HS-5 (cell line): ENCODE measurements around the gene CCNI2.
A peak's percentile ranks its signal among the peaks of the same experiment; 100 is the strongest.

Experiments used
- DNase-seq: peaks from one replicate; pipeline ENCODE4 v3.0.0-alpha.2; 2012; ENCODE audit warnings: low read depth

Gene CCNI2

DNA sequence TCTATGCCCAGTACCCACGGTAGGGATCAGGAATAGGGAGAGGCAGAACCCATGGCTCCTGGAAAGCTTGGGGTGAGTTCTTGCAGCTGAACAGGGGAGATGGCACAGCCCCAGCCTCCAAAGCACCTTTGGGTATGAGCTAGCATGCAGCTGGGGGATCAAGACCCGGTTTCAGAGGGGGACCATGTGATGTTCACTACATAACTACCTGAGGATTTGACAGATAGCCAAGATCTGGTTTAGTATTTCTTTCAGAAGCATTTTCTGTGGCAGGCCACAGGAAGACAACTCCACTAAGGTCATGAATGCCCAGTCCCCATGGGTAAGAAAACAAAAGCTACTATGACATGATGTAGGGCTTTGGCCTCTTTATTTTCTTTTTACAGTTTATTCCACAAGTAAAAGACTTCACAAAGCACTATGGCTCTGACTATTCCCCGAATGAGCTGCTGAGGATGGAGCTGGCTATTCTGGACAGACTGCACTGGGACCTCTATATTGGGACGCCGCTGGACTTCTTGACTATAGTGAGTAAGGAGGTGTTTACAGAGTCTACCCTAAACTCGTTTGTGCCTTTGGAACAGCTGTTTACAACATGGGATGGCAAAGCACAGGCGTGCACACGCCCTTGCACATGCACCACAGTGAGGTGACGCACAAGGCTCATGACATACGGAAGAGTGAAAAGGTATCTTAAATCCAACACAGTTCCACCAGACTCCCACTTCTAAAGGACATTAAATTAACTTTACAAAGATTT lies 3.4 kb downstream of the CCNI2 start:
- DNase-seq: no peak

DNA sequence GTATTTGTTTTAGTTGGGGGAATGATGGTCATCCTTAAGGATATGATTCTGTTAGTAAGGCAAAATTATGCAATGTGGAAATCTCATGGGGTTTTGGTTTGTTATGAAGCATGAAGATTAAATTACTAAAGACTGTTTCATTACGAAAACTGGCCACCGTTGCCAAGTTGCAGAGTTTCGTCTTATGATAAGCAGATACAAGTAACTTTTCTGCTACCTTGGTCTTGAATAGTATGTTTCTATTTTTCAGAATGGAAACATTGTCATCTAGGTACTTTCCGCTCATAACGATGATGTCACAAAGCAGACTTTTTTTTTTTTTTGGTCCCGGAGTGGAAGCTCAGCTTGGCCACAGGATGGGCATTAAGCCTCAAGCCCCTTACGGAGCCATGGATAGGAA lies 4.2 kb downstream of the CCNI2 start:
- peak; percentile 56 for DNase-seq

DNA sequence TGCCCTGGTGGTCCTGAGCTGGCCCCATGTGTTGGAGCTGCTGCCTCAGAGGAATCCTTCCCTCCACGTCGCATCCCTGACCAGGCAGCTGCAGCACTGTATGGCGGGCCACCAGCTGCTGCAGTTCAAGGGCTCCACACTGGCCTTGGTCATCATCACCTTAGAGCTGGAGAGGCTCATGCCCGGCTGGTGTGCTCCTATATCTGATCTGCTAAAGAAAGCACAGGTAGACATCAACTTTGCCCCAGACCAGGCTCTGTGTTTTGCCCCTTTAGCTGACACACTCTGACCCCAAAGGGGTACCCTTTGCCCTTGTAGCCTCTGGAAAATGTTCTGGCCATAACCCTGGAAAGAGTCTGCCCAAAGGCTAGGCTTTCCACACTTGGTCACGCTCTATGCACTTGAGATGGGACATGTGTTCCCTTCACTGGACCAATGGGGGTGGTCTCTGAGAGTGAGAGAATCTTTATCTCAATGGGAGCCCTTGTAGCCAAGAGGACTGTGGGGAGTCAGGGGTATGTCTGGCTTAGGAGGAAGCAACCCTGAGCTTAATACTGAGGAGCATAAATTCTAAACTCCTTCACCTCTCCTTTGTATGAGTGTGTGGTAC lies 4.8 kb downstream of the CCNI2 start:
- DNase-seq: no peak

DNA sequence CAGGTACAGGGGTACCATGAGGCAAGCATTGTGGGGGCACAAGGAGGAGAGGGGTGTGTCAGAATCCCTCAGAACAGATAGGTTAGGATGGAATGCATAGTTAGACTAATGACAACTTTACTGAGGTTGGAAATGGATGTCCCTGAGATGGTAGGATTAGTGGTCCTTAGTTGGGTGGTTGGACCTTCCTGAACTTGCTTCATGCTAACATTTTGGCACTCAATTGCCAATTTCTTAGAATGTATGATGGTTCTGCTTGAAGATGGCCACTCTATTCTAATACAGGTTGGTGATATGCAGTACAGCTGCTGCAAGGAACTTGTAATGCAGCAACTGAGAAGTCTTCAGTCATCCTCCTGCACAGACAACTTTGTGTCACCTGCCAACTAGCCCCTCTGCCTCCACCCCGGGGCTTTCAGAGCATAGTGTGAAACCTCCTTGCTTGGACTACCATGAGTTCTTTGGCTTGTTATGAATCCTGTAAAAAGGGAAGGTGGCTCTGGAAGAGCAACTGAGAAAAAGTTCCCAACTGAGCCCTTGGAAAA lies 5.4 kb downstream of the CCNI2 start:
- no peak for DNase-seq

DNA sequence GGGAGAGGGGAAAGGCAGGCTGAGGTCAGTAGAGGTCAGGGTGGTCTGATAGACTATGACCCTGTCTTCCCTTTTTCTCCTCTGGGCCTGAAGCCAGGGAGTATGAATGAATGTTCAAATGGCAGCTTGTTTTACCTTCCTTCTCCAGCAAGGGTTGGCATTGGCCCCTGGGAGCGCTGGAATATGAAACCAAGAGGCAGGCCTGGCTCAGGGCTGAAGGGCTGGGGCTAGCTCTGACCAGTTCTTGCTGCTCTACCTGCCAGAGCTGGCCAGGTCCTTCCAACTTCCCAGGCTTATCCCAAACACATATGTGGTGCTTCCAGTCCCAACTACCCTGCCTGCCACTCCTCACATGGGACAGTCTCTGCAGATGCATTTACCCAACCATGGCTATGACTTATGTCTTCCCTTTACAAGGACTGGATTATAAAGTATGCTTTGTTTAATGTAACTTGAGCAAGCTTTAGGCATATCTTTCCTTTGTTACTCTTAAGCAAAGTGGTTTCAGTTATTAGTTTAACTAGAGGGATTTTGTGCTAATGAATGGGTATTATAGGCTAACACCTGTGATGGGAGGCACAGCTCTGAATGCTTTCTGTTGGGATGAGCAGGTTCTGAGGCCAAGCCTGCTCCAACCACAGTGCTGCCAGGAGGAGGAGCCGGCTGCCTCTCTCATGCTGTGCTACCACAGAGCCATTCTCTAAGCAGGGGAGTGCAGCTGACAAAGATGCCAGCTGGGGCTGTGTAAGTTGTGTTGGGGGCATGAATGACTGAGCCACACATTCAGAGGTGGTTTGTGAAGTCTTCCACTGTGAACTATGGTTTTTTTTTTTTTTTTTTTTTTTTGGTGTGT lies 6.1 kb downstream of the CCNI2 start:
- no peak for DNase-seq

DNA sequence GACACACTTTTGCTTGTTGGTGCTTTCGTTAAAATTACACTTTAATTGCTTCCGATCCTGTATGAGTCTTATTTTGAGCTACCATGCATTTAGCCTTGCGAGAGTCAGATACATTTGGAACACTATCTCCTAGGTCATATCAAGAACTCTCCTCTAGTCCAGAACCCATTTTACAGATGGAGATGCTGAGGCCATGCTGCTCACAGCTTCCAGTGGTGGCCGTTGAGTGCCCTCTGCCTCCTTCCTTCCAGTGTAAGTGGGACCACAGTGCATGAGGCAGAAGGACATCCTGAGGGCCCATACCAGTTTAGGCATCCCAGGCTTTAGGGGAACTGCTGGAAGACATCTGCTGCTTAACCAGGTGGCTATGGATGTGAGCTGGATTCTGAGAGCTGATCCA lies 6.9 kb downstream of the CCNI2 start:
- no peak for DNase-seq

DNA sequence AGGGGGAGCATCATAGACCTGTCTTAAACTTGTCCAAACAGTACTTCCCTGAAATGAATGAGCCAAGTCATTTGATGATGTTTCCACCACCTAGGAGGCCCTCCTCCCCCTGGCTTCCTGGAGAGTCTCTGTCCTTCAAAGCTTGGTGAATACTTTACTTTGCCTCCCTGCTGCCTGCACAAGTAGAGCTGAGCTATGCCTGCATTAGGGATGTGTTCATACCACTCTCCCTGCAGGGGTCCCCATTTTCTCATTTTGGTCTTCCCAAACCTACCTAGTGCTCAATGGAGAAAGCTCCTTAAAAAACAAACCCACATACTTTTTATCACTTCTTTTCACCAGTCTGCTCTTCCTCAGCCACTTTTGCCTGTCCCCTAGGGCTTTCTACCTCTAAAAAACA lies 7.7 kb downstream of the CCNI2 start:
- DNase-seq: no peak

DNA sequence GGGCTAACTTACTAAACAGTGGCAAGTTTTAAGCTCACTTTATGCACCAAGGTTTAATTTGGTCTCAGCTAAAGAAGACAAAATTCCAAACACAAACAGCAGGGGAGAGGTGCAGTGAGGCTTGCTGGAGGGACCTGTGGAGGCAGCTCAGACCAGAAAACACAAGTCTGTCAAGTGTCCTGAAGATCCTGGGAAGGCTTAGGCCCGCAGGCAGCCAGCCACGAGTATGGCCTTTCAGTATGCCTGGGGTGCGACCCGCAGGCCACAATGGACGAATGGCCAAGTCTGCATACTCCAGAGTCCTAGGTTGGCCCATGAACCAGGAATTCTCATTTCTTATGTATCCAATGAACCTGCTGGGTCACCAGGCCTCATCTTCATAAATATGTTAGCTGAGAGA lies 9.3 kb downstream of the CCNI2 start:
- DNase-seq: no peak

DNA sequence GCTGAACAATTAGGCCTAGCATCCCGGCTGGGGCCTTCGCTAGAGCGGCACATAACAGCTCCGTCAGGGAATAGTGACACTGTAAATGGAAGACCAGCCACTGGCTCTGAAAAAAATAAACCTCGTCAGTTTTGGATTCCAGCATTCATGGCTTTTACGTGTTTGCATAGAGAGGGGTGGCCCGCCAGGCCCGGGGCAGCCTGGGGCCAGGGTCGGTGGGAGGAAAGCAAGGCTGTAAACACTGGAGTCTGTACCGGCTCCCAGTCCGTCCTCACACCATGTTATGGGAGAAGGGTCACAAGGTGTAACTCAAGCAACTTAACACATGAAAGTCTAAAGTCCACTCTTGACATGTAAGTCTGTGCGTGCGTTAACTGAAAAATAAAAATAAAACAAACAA lies 11.2 kb downstream of the CCNI2 start:
- DNase-seq: no peak

DNA sequence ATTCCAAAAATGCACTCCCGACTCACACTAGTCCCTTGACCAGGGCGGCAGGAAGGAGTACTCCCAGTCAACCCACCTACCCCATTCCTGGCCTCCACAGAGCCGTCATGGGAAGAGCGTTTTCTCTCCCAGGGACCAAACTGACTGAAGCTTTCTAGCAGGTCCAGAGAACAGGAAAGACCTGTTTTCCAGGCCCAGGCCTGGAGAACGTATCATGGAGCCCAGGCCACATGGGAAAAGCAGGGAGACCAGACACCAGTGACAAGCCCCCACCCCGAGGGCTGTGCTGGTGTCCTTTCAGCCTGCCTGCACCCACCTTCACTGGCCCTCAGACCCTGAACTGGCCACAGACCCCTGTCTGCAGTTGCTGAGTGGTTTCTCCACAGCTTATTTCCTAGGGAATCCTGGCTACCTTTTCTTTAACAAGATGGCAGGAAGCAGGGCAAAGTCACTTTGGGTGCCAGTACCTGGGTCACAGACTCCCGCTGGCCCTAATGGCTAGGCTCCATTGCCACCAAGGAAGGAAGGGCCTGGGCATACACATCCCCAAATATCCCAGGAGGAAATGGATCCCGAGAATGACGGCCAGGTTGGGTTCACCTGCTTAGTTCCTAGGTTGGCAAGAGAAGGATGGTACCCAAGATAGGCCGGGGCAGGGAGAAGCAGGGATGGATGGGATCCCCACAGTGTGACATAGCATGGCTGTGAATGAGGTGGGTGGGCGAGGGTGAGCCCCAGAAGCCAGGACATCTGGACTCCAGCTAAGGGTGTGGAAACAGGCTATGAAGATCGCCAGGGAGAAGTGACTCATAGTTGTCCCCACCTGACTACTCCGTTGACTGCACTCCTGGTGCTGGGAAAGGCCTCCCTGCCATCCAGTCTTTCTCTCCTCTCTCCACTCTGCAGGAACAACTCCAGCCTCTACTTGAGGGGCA lies 12.2 kb downstream of the CCNI2 start:
- no peak for DNase-seq

DNA sequence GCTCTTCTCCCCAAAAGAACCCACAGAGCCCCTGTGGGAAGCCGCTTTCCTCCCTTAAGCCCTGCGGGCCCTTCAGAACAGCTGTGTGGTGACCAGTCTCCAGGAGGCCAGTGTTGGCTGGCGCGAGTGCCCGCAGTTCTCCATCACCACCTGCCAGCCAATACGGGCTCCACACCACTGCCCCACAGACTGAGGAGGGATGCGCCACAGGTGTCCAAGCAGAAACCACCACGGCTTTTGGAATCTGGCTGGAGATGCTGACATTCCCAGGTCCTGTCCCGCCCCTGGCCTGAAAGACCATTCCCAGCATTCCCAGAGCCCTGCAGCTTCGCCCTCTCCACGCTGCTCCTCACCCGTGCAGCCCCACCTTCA lies 12.8 kb downstream of the CCNI2 start:
- no peak for DNase-seq

DNA sequence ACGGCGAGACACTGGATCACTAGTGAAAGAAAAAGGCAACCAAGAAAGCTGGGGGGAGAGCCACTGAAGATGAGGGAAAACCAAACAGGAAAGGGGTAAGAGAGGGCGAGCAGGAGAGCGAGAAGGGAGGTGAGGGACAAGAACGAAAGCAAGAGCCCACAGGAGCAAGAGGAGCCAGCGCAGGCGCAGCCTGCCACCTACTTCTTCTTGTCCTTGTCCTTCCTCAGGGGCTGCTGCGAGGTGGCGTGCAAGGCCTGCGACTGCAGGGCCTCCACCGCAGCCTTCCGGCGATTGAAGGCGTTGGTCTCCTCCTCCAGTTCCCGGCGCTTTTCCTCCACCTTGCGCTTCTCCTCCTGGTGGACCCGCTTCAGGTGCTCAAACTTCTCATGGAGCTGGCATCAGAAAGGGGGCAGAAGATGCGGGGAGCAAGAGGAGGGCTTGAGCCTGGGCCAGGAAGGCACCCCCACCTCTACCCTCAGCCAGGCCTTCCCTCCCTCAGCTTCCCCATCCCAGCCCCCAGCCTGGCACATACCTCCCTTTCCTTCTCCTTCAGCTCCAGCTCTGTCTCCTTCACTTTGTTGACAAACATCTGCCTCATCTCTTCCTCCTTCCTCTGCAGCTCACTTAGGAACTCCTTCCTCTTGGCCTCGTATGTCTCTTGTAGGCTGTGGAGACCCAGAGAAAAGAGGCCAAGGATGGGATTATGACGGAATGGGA lies 13.5 kb downstream of the CCNI2 start:
- no peak for DNase-seq

DNA sequence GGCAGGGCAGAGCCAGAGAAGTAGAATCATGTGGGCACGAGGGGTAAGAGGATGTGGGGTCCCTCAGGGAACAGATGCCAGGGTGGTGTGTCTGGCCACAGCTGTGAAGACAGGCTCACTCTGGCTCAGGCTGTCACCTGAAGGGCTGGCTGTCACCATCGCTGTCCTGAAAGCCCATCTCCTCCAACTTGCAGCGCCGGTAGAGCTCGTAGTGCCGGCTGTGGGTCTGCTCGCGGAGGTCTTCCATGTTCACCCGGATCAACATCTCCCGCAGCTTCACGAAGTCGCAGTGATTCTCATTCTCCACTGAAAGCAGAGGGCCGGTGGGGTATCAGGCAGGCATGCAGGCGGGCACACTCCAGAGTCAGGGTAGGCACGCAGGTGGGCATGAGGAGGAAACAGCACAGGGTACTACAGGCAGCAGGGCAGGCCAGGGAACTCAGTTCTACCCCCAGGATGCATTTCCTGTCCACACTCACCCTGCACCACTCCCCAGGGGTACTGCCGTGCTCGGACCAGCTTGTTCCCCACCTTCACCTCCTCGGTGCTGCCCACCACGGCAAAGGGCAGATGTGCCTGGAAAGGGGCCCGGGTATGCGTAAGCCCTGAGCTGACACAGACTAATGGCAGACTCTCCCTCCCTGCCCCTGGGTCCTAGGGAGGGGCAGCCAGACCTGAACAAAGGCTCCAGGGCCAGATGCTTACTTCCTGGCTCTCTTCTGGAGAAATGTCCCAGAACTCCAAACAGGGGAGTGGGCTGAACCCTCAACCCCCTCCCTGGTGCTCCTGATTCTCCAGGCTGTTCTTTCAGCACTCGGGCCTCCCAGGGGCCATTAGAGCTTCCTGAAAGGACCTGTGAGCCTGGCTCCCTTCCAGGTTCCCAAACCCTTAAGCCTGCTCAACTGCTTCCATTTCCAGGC lies 14.4 kb downstream of the CCNI2 start:
- no peak for DNase-seq

DNA sequence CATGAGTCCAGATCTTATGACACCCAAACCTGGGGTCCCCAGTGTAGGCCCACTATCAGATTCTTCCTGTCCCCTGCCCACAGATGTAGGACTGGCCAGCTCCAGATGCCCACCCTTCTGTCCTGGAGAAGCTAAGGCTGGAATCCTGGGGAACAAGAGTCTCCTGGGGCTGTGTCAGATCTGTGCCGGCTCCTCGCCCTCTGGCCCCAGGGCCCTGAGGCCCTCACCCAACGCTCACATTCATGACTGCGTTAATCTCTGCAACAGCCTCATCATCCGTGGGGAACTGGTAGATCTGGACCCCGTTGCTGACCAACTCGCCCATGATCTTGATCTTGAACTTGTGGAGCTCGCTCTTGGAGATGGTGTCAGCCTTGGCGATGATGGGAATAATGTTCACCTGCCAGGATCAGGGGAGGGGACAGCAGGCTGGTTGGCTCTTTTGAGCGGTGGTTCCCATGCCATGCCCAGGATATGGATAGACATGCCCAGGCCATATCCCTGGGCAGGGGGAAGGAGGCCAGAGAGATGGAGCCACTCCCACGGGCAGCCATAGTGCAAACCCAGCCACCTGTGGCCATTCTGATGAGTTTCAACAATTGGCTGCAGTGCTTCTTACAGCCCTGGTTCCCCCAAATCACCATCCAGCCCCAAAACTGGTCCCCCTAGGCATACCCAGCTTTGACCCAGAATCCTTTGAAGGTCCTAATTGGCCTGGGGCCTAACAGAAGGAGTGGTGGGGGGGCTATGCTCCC lies 15.2 kb downstream of the CCNI2 start:
- no peak for DNase-seq

DNA sequence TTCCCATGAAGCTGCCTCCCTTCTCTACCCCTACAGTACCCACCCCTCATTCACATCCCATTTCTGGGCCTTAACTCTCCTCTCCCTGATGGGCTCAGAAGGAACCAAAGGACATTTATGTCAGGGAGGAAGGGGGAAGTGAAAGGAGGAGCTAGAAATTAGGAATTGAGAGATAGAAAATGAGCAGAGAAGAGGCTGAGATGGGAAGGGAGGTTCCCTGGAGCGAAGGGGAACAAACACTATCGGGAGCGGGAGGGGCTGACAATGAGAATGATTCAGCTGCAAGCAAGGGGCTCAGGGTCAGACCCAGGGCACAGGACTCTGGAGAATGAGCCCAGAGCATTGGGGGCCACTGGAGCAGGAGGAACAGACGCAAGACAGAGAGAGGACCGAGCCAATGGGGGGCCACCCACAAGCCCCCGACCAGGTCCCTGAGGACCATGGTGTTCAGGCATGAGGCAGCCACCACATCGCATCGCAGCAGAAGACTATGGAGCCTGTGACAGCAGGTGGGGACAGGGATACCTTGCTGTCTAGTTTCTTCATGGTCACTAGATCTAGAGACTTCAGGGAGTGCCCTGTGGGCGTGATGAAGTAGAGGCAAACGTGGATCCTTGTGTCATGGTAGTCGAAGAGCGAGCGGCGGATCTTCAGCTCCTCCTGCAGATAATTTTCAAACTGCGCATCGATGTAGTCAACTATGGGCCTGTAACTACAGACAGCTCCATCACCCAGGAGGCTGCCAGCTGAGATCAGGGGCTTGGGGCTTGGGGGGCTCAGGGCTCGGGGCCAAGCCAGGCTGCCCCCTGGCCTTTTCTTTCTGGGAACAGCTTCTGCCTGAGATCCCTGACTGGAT lies 16.2 kb downstream of the CCNI2 start:
- no peak for DNase-seq

DNA sequence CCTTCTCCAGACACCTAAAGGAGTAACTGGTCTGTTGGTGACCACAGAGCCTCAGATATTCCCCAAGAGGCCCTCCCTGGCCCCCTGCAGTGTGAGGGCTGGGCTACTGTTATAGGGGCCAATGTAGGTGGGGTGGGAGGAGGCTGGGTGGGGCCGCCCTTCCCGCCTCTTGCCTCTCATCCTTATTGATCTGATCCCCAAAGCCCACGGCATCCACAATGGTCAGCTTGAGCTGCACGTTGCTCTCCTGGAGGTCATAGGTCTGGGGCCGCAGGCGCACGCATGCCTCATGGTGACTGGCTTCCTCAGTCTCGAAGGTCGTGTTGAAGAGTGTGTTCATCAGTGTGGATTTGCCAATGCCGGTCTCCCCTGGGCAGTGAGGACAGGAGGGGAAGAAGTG lies 16.8 kb downstream of the CCNI2 start:
- DNase-seq: no peak

DNA sequence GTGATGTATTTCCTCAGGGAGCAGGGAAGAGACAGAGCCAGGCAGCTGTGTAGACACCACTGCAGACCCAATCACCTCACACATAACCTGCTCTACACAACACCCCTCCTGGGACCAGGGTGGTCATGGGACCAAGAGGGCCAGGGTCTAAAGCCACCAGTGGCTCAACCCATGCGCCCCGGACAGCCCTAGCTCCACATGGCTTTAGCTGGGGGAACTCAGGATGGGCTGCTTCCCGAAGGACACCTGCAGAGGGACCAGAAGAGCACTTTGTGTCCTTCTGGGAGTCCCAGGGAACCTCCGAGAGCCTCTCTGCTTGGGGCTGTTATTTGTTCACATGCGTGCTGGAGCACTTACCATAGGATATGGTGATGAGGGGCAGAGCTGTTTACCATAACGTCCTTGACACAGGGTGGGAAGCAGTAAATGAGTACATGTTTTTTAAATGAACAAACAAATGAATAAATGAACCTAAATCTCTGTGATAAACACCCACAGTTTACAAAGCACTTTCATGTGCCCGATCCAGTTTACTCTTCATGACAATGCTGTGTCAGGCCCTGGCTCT lies 17.5 kb downstream of the CCNI2 start:
- DNase-seq: no peak
